Bronchial epithelial cell (primary cell): ENCODE measurements around the gene ZNF491. TPM values are rescaled to one million over a fixed set of nuclear protein-coding genes. Genes with fewer than 3 reads are reported as not detected.
"Not testable (repeated sequence)": the region's sequence is repeated elsewhere in the genome, so short reads cannot be mapped to it uniquely, and the experiment has no call there.

Source experiments
- DNase-seq: peaks from one replicate; pipeline ENCODE4 v3.0.0-alpha.2; 2010; ENCODE audit warnings: low read depth
- FAIRE-seq: peaks from 2 replicates; lab custom pipeline; 2011; peaks lifted over from hg19 to GRCh38; lab: Jason Lieb, UNC
- H3K27me3 ChIP-seq: 2 replicates; pipeline ENCODE4 v1.5.1; 2011; ENCODE audit warnings: low read length; ENCODE audit not compliant: control insufficient read depth, insufficient read depth
- H3K36me3 ChIP-seq: 2 replicates; pipeline ENCODE4 v1.5.1; 2011; ENCODE audit warnings: low read length; ENCODE audit not compliant: control insufficient read depth, insufficient read depth
- H3K4me3 ChIP-seq: 2 replicates; pipeline ENCODE4 v1.5.1; 2011; ENCODE audit warnings: mild to moderate bottlenecking, low read depth, low read length, control low read depth
- total RNA-seq: library from RNA; depleted of rRNA; stranded (reverse); fragments of >200 nt; gene quantifications from 2 replicates; pipeline ENCODE4 v1.2.1, GENCODE V29; 2014
- TF ChIP-seq, protein P1 (sequence below): IDR thresholded peaks from 2 replicates; pipeline ENCODE4 v1.5.1; 2011; ENCODE audit warnings: mild to moderate bottlenecking, moderate library complexity, low read length, control low read depth, inconsistent platforms; ENCODE audit not compliant: insufficient read depth, severe bottlenecking

The ZNF491 gene
- total RNA-seq, 1 donor from 2014 or later = 0.26 TPM

DNA sequence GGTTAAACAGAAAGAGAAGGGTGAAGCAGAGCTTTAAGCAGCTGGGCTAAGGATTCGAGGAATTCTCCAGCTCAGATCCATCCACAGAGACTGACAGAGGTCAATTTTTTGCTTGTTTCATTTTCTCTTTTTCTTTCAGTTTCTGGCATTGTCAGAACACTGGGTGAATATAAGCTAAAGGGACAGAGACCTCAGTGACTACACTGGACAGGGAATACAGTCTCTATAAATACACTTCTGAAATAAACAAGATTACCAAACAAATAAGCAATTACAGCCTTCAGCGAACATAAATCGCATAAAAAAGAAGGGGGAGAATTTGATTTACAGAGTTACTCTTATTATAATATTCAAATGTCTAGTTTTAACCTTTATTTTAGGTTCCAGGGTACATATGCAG, 35.2 kb upstream of the ZNF491 start:
- Histone ChIP-seq H3K36me3 (no peaks in the 10 kb centered on the region), H3K27me3 (no peaks in the 10 kb centered on the region), H3K4me3 (no peak overlapping the region)
- DNase-seq (no peak), FAIRE-seq (no peak)
- TF ChIP-seq, protein P1, sequence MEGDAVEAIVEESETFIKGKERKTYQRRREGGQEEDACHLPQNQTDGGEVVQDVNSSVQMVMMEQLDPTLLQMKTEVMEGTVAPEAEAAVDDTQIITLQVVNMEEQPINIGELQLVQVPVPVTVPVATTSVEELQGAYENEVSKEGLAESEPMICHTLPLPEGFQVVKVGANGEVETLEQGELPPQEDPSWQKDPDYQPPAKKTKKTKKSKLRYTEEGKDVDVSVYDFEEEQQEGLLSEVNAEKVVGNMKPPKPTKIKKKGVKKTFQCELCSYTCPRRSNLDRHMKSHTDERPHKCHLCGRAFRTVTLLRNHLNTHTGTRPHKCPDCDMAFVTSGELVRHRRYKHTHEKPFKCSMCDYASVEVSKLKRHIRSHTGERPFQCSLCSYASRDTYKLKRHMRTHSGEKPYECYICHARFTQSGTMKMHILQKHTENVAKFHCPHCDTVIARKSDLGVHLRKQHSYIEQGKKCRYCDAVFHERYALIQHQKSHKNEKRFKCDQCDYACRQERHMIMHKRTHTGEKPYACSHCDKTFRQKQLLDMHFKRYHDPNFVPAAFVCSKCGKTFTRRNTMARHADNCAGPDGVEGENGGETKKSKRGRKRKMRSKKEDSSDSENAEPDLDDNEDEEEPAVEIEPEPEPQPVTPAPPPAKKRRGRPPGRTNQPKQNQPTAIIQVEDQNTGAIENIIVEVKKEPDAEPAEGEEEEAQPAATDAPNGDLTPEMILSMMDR = no peak

DNA sequence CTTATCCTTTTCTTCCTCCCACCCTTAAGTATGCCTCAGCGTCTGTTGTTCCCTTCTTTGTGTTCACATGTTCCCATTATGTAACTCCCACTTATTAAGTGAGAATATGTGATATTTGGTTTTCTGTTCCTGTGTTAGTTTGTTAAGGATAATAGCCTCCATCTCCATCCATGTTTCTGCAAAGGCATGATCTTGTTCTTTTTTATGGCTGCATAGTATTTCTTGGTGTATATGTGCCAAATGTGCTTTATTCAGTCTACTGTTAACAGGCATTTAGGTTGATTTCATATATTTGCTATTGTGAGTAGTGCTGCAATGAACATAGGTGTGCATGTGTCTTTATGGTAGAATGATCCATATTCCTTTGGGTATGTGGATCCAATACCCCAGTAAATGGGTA, 34.7 kb upstream of the ZNF491 start:
- DNase-seq = no peak
- no peaks in the 10 kb centered on the region for H3K36me3 ChIP-seq
- TF ChIP-seq, protein P1 = no peak
- no peak overlapping the region for H3K4me3 ChIP-seq
- no peaks in the 10 kb centered on the region for H3K27me3 ChIP-seq
- no peak for FAIRE-seq

- no peaks in the 10 kb centered on the region for H3K27me3 ChIP-seq
- no peak for FAIRE-seq
- TF ChIP-seq, protein P1 = no peak
- H3K36me3 ChIP-seq = no peaks in the 10 kb centered on the region
- peak; percentile 84 for DNase-seq
- peak within 1 kb of the TSS; percentile 59 for H3K4me3 ChIP-seq
Measured at GRCh38 chr19:11766597-11767591, 31.4 kb upstream of the ZNF491 start, which contains the start of gene ZNF441. Gene ZNF441 (plus strand): TSS chr19:11767000. CDS start chr19:11767194, 194 bp downstream.

- TF ChIP-seq, protein P1 = no peak
- FAIRE-seq (no peak), DNase-seq (peak; percentile 10)
- no peaks in the 10 kb centered on the region for H3K36me3 ChIP-seq
- H3K27me3 ChIP-seq = no peaks in the 10 kb centered on the region
- peak overlapping the region; percentile 59 for H3K4me3 ChIP-seq
Measured at GRCh38 chr19:11767633-11768133, 30.6 kb upstream of the ZNF491 start.

GRCh38 chr19:11769995-11770394, 28.3 kb upstream of the ZNF491 start:
- DNase-seq (no peak), FAIRE-seq (no peak)
- TF ChIP-seq, protein P1 = no peak
- H3K27me3 ChIP-seq = no peaks in the 10 kb centered on the region
- no peak overlapping the region for H3K4me3 ChIP-seq
- no peaks in the 10 kb centered on the region for H3K36me3 ChIP-seq

GRCh38 chr19:11771520-11771919, 26.8 kb upstream of the ZNF491 start:
- not testable (repeated sequence) for H3K27me3 ChIP-seq, DNase-seq, H3K4me3 ChIP-seq, FAIRE-seq, H3K36me3 ChIP-seq

DNA sequence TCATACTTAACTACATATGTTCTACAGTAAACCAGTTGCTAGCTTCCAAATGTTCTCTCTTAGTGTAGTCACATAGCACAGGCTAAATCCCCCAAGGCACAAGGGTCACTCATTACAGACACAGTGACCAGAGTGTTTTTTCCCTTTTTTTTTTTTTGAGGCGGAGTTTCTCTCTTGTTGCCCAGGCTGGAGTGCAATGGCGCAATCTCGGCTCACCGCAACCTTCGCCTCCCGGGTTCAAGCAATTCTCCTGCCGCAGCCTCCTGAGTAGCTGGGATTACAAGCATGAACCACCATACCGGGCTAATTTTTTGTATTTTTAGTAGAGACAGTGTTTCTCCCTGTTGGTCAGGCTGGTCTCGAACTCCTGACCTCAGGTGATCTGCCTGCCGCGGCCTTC, 21.7 kb upstream of the ZNF491 start:
- not testable (repeated sequence) for FAIRE-seq, H3K27me3 ChIP-seq, DNase-seq, H3K4me3 ChIP-seq
- peaks cover 13% of the 10 kb centered on the region for H3K36me3 ChIP-seq
